Umbilical cord (tissue), 2 donors: Measurements from ENCODE around the gene RBM38. TPM values are rescaled to one million over a fixed set of nuclear protein-coding genes. Genes with fewer than 3 reads are reported as not detected.

Source experiments
- DNase-seq: peaks from one replicate; pipeline ENCODE4 v3.0.0-alpha.2; 2015; ENCODE audit warnings: low spot score
- total RNA-seq: library from RNA; depleted of rRNA; stranded (reverse); fragments of >200 nt; gene quantifications from one replicate; pipeline ENCODE4 v1.2.3, GENCODE V29; 2014; ENCODE audit warnings: low replicate concordance; ENCODE audit not compliant: insufficient read depth

Gene RBM38
- total RNA-seq, 1 donor from 2014 or later, result 38.8 TPM

DNA sequence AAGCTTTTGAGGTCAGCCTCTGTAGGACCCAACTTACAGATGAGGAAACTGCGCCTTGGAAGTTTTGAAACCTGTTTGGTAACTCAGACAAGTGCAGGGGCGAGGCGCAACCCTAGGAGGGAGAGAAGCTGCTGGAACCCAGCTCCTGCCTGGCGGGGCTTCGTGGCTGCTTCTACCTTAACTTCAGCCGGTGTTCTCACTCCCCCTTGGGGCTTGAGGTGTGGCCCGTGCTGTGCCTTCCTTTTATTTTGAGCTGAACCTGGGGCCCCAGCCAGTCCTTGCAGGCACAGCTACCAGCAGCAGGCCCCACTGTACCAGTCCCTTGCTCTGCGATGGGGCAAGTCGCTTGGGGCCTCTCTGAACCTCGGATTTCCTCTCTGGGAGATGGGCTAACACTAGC lies 12.0 kb downstream of the RBM38 start:
- DNase-seq, result no peak

DNA sequence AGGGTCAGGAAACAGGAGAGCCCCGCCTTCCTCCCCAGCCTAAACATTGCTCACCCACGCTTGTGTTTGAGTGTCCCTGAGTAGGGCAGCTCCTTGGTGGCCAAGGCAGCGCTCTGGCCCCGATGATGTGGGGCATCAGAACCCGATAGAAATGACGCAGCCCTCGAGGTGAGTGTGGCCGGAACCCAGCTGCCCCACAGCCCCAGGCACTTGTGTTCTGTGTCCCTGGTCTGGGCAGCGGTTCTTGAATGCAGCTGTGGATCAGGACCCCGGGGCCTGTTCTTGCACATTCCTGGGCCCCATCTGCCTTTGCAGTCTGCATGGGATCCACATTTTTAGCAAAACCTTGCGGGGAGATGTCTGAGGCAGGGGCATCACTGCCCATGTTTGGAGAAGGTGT lies 12.8 kb downstream of the RBM38 start:
- no peak for DNase-seq

DNA sequence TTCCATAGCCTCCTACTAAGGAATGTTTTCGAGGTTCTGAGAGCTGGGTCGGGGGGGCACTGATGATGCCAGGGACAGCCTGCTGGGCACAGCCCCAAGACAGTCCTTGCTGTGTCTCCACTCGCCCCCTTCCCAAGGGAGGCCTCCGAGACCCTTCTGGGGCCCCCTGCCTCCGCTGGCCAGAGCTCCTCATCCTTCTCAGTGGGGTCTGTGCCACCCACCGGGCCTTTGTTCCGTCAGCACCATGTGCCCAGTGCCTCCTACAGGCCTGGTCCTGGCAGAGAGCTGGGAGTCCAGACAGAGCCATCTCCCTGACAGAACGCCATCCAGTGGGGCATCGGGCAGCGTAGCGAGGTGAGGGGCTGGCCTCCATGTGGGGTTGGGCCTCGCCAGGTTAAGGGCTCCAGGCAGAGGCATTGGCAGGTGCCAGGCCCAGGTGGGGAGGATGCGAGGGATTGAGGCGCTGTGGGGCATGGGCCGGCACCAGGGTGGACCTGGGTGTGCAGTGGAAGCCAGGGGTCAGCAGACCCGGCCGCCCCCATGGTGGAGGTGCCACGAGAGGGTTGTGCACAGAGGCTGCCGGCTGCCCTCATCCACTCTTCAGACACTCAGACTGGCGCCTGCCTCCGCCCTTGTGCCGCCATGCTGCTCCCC lies 13.3 kb downstream of the RBM38 start:
- no peak for DNase-seq

DNA sequence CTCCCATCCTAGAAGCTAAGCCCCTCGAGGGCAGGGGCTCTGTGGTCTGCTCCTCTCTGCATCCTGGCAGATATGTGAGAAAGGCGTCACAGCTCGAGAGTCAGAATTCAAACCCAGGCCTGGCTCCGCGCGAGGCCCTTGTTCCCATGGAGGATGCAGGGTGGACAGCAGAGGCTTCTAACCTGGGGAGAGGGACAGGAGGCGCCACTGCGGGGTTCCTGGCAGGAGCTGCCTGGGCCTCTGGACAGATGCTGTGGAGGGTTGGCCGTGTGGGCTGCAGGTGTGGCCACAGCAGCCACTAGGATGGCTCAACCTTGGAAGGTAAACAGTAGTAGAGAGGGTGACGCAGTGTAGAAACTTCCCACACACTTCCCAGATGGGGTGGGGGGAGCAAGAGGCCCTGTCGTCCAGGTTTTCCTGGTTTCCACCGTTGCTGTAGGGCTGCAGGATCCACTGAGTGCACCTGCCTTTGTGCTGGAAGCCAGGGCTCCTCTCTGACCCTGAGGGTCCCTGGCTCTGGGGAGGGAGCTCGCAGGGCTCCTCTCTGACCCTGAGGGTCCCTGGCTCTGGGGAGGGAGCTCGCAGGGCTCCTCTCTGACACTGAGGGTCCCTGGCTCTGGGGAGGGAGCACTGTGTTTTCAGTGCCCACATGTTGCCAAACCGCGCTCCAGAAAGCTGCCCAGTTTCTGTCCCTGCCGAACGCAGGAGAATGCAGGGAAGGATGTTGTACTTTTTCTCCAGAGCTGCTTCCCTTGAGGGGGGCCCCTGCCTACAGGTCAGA lies 14.2 kb downstream of the RBM38 start:
- no peak for DNase-seq

DNA sequence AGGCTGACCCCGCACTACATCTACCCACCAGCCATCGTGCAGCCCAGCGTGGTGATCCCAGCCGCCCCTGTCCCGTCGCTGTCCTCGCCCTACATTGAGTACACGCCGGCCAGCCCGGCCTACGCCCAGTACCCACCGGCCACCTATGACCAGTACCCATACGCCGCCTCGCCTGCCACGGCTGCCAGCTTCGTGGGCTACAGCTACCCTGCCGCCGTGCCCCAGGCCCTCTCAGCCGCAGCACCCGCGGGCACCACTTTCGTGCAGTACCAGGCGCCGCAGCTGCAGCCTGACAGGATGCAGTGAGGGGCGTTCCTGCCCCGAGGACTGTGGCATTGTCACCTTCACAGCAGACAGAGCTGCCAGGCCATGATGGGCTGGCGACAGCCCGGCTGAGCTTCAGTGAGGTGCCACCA lies 16.4 kb downstream of the RBM38 start:
- no peak for DNase-seq

DNA sequence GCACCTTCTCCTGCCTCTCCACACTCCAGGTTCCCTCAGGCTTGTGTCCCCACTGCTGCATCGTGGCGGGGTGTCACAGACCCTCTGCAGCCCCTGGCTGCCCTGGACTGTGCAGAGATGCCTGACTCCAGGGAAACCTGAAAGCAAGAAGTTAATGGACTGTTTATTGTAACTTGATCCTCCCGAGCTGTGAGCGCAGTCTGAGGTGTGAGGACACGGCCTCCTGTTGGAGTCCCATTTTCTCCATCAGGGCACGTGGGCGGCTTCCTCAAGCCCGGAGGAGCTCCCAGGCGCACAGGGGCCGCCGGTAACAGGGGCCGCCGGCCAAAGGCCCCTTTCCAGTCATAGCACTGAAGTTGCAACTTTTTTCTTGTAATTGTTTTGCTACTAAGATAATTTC lies 16.9 kb downstream of the RBM38 start:
- DNase-seq, result no peak

DNA sequence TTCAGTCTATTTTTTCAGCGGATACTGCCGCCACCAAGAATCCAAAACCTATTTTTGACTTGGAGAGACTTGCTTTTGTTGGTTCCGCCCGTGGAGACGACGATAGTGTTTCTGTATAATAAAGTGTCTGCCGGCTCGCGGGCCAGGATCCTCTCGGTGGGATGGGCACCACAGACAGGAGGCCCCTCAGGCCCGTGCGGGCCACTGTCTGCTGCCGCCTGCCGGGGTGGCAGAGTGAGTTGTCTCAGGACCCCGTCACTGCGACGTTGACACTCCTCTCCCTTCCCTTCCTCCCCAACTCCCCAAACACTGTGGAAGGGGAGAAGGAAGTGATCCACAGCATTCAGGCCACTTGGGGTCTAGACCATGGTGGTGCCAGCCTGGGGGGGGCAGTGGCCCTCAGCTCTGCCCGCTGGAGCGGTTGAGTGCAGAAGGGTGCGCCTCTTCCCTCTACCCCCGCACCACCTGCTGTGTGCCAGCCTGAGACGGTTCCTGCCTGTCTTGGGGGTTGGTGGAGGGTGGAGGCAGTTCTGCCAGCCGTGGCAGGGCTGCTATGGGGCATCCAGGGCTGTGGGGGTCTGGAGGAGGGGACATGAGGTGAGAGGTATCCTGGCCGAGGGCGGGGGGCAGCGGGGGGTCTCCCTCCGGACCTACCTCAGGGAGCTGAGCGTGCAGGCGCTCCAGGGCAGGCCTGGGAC lies 17.5 kb downstream of the RBM38 start:
- no peak for DNase-seq

DNA sequence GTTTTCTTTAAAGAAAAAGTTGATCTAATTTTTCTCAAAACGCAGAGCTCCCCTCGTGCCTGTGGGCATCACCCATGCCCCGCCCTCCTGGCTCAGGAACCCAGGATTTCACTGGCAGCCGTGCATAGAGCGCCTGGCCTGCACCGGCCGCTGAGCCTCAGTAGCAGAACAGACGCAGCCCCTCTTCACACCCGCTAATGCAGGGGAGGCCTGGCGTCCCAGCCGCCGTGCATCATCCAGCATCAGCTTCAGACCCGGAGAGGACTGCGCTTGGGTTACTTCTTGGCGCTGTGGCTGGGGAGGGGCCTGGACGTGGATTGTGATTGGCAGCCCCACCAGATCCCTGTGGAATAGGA lies 18.1 kb downstream of the RBM38 start:
- no peak for DNase-seq

DNA sequence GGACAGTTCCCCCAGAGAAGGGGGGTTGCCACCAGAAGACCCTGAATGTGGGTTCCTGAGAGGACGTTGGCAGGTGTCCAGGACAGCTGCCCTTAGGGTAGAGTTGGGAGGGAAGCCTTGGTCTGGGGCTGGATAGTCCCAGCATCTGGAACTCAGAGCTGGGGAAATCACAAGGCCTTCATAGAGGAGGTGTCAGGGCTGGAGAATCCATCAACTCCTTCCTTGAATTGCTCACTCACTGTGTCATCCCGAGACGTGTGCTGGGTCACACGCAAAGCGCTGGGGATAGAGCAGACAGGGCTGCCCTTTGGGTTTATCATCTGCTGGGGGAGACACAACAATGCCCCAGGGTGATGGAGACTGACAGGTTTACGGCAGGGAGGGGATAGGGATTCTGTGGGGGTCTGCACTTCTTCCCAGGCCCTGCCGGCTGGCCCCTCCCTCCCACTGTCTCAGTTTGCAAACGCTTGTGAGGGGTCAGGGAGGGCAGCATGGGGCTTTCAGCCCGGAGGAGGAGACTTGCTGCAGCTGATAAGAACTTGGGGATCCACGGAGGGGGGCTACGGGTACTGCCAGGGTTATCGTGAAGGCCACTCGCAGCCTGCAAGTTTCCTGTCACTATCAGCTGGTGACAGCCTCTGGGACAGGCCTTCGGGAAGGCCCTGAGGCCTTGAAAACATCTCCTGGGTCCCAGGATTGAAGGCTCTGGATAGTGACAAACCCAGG lies 18.6 kb downstream of the RBM38 start:
- peak; percentile 35 for DNase-seq

DNA sequence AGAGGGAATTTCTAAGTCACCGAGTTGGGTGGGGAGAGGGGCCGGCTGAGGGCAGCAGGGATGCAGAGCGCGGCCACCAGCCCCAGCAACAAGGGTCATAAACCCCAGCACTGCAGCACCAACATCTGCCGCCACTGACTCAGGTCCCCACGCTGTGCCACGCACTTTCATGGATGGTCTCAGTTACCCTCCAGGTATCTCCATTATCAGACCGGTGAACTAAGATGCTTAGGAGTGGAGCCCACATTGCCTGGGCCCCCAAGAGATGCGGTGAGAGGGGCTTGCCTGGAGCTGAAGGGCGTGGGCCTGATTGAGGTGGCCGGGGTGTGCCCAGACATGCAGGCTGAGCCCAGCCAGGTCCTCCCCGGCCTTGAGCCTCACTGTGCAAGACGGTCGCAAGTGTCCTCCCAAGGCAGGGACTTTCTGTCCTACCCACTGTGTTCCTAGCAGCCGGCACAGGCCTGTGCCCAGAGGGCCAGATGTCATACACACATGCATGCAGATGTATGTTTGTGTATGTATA lies 19.3 kb downstream of the RBM38 start:
- DNase-seq, result no peak

DNA sequence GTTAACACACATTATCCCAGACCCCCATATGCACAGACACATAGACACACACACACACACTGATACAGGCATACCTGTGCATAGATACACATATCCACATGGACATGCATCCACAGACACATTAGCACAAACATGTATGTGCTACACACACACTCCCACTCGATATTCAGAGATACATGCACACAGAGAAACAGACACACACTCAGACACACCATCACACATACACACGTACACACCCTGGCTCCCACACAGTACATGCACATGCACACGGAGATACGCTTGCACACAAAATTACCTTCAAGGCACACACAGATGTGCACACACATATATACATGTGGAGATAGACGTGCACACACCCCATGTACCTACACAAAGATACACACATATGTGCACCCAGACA lies 19.7 kb downstream of the RBM38 start:
- DNase-seq, result no peak

DNA sequence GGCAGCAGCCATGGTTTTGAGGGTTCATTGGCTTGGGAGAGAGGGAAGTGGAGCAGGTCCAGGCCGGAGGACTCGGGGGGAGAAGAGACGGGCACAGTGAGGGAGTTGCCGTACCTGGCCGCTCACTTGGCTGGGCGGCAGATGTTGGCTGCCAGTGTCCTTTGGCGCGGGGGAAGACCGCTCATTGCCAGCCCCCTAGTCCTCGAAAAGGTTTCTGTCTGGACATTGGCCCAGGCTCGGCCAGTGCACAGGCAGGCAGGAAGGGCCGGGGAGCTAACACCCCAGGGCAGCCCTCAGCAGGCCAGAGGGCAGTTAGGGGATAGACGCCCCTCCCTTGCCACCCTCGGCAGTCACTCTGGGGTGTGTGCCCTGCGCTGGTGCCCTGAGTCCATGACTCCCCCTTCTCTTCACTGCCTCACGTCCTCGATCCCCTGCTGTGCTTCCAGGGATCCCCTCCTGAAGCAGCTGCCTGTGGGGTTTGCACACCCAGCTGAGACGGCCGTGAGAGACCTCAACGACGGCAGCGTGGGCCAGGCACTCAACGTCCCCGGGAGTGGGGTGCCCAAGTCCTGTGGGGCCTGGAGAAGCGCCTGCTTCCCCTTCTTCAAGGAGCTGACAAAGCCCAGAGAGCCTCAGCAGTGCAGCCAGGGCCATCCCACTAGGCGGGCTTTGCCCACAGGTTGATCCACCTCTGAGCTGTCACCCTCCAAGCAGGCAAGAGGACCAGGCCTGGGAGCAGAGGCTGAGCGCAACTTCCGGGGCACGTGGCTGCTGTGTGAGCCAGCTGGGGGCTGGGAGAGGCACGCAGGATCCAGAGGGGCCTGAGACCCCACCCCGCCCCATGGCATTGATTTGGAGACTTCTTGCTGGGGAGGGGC lies 20.4 kb downstream of the RBM38 start:
- no peak for DNase-seq

DNA sequence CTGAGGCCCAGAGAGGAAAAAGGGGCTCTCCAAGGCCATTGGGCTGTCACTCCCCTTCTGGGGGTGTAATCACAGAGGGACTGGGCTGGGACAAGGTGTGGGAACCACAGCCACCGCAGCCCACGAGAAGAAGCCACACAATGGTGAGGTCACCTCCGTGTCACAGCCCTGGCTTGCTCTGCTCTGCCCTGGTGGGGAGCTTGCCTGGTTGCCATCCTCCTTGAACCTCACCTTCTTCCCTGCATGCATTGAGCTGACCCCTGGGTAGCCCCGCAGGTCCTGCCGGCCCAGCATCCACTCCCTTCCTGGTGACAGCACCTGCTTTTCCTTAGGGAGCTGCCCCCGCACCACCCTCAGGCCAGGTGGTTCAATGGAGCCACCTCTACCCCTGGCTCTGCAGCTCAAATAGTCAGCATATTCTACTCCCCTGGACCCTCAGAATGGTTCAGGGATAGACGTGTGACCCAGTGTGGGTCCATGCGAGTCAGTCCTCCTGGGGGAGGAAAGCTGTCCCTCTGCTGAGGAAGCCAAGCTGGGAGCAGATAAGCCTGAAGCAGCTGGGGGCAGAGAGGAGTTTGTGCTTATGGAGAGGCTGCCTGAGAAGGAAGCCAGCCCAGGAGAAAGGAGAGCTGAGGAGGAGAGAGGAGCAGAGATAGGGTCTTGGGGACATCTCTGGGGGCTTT lies 21.3 kb downstream of the RBM38 start:
- no peak for DNase-seq

DNA sequence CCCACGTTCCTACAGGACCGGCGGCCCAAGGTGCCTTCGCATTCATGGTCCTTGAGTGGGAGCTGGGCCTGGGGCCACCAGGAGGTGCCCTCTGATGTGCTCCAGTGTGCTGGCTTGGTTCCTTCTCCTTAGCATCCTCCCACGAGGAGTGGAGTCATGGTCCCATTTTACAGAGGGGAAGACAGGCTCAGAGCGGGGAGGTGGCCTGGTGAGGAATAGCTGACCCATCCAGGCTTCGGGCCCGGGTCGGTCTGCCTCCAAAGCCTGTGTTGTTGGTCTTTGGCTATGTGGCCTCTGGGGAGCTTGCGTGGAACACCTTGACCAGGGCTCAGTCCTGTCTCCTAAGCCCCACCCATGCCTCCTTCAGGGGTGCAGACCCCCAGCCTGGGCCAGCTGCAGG lies 22.8 kb downstream of the RBM38 start:
- no peak for DNase-seq

DNA sequence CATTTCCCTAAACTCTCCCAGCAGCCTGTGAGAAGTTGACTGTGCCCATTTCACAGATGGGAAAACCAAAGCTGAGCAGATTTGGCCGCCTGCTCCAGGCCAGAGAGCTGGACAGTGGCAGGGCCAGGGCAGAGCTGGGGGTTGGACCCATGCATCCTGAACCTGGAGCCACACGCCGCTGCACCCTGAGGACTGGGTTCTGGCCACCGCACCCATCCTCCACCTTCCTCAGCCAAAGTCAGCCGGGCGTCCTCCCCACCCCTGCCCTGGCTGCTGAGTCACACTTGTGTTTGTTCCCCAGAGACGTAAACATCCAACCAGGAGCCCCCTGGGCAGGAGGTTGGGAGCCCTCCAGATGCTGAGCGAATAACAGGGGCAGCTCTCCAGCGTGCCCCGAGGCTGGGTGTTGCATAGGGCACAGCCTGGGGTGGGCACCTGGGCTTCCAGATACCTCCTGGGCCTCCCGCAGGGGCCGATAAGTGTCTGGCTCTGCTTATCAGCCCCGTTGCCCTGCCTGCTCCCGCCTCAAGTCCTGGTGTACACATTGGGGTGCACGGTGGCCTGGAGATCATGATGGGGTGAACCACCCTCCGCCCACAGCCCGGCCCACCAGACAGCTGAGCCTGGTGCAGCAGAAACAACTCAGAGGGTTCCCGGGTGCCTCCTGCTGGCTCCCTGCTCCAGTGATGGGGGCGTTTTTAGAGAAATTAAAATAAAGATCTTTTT lies 23.8 kb downstream of the RBM38 start:
- DNase-seq, result no peak

DNA sequence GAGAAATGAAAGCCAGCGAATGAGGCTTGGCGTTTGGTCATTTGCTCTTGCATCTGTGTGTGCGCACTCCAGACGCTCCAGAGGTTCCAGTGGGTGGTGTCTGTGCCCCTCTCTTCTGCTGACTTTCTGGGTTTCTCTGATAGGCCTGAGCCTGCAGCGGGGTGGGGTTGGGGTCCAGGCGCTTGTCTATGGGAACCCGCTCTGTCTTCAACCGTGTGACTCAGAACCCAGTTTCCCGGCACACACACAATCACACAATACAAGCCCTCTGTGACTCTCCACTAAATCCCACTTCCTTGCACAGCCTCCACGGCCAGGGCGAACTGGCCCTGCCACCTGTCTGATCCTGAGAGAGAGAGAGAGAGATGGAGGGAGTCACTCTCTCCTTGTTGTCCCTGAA lies 24.6 kb downstream of the RBM38 start:
- no peak for DNase-seq

DNA sequence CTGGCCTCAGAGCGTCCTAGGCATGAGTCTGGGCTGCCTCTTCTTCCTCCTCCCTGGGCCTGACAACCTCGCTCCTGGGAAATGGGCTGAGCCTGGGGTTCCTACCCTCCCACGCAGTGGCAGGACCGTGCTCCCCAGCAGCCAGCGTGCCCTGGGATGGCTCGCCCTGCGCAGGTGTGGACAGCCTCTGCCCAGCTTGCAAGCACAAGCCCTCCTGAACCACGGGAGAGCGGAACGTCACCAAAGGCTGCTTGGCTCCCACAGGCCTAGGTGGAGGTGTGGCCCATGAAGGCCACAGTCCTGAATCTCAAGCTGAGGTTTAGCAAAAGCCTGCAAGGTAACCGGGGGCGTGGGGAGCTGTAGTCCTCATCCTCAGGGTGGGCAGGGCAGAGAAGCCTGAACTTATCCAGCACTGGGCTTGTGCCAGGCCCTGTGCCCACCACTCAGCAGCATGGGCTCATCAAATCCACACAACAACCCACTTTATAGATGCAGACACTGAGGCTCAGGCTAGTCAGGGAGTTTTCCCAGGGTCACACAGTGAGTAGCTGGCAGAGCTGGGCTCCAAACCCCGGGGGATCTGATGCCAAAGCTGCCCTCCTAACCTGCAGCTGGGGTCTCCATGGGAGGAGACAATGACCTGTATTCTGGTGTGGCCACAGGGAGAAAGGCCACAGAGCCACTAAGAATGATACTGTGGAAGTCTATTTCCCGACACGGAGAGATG lies 25.3 kb downstream of the RBM38 start:
- no peak for DNase-seq

DNA sequence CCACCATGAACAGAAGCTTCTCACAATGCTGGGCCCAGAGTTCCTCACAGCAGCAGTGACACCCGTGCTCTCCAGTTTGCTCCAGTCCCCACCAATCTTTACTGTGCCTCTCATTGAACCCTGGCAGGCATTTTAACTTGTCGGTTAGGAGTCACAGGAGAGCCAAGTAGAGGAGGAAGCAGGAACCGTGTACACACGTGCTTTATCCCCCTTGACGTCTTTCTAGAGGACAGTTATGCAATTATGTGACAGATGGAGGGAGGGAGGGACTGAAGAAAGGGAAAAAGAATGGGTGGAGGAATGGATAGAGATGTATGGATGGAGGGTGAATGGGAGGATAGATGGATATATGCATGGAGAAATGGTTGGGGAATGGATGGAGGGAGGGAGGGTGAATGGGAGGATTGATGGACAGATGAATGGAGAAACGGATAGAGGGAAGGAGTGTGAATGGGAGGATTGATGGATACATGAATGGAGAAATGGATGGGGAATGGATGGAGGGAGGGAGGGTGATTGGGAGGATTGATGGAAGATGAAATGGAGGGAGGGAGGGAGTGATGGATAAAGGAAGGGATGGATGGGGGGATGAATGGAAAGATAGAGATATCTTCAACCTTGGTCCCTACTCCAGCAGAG lies 26.0 kb downstream of the RBM38 start:
- DNase-seq, result no peak
